Hematopoietic multipotent progenitor cell (in vitro differentiated cells): ENCODE measurements around the gene VSTM4. TPM values are rescaled to one million over a fixed set of nuclear protein-coding genes. Genes with fewer than 3 reads are reported as not detected.
A peak's percentile ranks its signal among the peaks of the same experiment; 100 is the strongest.

ENCODE experiments used
- DNase-seq, 3 donors: peaks; one replicate each; pipeline ENCODE4 v3.0.0-alpha.2; 2011 to 2015; ENCODE audit warnings: low read depth in 2 of 3, low spot score in 2 of 3
- total RNA-seq: library from RNA; depleted of rRNA; stranded (reverse); fragments of >200 nt; gene quantifications from one replicate; pipeline ENCODE4 v1.2.3, GENCODE V29; 2012

VSTM4 gene, protein sequence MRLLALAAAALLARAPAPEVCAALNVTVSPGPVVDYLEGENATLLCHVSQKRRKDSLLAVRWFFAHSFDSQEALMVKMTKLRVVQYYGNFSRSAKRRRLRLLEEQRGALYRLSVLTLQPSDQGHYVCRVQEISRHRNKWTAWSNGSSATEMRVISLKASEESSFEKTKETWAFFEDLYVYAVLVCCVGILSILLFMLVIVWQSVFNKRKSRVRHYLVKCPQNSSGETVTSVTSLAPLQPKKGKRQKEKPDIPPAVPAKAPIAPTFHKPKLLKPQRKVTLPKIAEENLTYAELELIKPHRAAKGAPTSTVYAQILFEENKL
- total RNA-seq, result 0.27 TPM

DNA sequence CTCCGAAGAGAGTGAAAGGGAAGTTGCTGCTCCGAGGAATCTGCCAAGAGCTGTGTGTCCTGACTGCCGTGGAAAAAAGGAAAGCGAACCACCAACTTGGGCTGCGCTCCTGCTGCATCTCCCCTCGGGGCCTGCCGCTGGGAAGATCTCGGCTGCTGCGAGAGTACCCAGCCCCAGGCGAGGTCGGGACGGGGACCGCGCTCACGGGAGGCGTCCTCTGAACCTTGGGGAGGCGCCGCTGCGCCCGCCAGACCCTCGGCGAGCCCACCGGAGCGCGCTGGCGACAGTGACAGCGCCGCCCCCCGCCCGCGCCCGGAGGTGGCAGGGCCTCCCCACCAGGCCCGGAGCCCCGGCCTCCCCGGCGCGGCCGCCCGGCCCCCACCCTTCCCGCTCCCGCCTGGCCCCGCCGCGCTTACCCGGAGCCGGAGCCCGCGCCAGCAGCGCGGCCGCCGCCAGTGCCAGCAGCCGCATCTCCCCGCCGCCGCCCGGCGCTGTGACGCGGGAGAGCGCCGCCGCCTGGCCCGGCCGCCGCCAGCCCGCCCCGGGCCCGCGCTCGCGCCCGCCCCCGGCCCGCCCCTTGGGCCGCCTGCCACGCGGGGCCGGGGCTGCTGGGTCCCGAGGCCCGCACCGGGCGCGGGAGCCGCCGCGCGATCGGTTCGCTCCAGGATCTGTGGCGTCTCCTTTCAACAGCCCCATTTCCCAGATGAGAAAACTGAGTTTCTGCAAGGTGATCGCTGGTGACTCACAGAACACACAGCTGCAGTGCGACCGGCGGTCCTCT lies at the start of gene VSTM4:
VSTM4 (minus strand) TSS at position 508 of the 781 bp plus-strand sequence; CDS start at position 471, 37 bp downstream.
- DNase-seq, result peak in 2 of 3 donors; percentile 39 to 47

DNA sequence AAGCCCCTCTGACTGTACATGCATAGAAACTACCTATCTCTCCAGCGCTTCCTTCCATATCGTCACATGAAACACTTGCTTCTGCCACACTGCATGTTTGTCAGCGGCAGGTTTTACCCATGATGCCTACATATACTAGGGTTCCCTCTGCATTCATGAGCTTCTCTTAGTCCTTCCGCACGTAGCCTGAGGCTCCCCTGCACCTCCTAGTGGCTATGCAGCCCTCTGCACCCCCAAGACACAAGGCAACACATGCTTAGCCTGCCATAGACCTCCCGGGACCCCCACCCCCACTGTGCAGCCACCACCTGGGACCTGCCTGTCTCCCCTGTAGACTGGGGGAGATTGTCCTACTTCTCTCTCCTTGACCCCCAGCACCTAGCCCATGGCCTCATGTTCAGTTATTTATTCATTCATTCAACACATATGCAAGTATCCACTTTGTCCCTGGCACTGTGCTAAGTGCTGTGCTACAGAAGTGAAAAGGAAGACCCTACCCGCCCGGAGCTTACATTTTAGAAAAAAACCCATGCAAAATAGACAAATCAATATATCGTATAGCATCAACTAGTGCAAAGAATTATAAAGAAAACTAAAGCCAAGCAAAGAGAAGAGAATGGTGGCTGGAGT lies 49.4 kb upstream of the VSTM4 start:
- peak in 2 of 3 donors; percentile 64 to 85 for DNase-seq

DNA sequence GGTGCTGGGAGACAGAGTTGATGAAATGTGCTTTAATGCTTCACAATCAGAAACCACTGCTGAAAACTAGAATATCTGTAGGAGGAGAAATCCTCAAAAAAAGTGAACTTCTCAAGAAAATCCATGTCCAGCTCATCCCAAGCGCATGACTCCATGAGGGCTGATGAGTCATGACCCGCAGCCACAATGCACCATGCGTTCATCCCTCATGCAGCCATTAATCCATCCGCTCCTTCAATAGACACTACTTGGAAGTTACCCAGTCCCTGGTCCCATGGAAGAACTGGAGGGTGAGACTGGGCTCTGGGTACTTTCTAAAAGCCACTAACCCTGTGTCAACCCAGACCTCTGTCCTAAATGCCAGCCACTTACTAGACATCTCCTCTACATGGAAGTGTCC lies 48.4 kb upstream of the VSTM4 start:
- no peak for DNase-seq

GRCh38 chr10:49162761-49163310 lies 47.5 kb upstream of the VSTM4 start:
- no peak for DNase-seq

DNA sequence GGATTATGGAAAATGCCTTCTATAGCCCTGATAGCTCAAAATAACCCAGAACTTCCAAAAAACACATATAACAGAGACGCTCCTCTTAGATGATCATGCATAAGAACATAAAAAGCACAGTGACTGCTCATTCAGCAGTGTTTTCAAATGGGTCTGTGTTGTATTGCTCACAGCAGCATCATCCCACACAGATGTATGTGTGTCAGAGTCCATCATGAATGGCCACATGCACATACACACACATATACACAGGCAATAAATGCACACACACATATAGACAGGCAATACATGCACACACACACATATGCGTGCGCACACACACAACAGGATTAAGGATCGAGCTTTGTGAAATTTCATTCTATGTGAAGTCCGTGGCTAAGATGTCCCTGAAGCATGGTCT lies 46.7 kb upstream of the VSTM4 start:
- no peak for DNase-seq

DNA sequence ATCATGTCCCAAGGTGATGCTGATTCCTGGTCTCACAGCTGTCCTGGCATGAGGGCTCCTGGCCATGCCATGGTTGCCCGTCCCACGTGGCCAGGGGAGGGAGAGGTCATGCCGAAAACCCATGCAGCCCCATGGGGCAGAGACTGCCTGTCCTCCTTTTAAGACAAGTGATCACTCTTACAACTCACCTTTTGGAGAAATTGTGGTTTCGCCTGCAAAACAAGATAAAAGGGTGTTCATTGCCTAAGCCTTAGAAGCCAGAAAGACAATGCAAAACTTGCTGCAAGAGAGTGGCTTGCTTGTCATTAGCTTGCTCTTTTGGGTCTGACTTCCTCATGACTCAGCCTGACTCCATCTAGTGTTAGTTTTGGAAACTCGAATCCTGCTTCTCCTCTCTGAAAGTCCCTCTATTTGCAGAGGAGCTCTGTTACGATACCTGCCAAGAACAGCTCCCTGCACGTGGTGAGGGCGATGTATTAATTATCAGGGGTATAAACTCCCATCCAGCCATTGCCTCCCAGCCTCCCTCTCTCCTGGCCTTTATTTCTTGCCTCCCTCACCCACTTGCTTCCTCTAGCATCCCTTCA lies 46.2 kb upstream of the VSTM4 start:
- peak in 2 of 3 donors; percentile 56 to 76 for DNase-seq

- no peak for DNase-seq
Observed at GRCh38 chr10:49160814-49161213, 45.5 kb upstream of the VSTM4 start.

GRCh38 chr10:49160110-49160509 lies 44.8 kb upstream of the VSTM4 start:
- no peak for DNase-seq

- DNase-seq, result no peak
Observed at GRCh38 chr10:49158915-49159314, 43.6 kb upstream of the VSTM4 start.

DNA sequence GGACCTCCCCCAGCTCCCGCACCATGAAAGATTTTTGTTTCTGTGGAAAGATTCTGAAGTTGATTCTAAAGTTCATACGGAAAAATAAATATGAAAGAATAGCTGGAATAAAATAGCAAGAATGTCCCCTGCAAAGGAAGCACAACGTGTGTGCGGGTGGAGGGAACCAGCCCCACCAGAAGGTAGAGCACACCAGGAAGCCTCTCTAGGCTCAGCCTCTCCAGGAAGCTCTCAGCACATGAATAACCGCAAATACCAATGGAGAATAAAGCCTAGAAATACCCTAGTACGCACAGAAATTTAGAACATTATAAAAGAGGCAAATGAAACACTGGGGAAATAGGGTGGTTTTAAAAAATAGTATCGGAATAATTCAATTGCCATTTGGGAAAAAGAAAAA lies 43.1 kb upstream of the VSTM4 start:
- no peak for DNase-seq

GRCh38 chr10:49157229-49157628 lies 41.9 kb upstream of the VSTM4 start:
- DNase-seq, result no peak

- DNase-seq, result no peak
Observed at GRCh38 chr10:49154641-49155040, 39.3 kb upstream of the VSTM4 start.

DNA sequence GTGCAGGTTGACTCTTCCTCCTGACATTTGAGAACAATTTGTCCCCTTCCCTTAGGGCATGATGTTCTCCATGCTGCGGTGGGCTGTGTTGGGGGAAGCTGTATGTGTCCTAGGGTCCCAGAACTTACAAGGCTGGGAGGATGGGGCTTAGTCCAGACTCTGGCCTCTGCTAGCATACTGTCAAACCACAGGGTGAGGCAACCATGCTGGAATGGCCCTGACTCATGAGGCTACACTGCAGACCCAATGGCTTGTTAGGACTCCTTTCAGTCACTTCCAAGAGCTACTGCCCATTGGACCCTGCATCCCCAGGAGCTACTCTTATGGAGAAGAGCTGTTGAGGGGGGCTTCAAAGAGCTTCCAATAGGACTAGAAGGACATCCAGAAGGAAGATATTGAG lies 38.6 kb upstream of the VSTM4 start:
- no peak for DNase-seq

DNA sequence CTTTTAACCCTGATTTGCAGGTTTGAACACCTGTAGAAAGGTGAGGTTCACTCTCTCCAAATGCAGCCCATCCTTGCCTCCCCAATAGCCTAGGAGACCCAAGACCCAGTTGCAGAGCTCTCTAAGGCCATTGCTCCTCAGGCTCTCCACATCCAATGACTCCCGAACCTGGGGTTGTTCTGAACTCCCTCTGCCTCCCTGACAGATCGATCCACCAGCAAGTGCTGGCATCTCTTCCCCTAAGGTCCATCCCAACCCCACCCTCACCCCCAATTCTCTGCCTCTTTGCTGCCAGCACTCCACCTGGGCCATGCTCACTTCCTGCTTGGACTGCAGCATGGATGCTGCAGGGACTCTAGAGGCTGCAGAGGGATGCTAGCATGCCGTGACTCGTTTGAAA lies 37.8 kb upstream of the VSTM4 start:
- no peak for DNase-seq

- DNase-seq, result no peak
Observed at GRCh38 chr10:49152663-49153062, 37.3 kb upstream of the VSTM4 start.

DNA sequence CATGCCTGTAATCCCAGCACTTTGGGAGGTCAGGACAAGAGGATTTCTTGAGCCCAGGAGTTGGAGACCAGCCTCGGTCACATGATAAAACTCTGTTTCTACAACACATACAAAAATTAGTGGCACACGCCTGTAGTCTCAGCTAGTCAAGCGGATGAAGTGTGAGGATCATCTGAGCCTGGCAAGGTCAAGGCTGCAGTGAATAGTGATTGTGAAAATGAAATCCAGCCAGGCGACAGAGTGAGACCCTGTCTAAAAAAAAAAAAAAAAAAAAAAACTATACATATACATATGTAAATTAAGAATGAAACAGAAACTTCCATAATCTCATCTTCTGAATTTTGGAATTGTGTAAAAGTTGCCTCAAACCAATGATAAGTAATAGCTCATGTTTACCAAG lies 36.7 kb upstream of the VSTM4 start:
- no peak for DNase-seq

- DNase-seq, result no peak
Observed at GRCh38 chr10:49151481-49151880, 36.2 kb upstream of the VSTM4 start.

- peak in 1 of 3 donors; percentile 60 for DNase-seq
Observed at GRCh38 chr10:49151025-49151445, 35.7 kb upstream of the VSTM4 start.

GRCh38 chr10:49150426-49150825 lies 35.1 kb upstream of the VSTM4 start:
- DNase-seq, result no peak

- DNase-seq, result no peak
Observed at GRCh38 chr10:49149881-49150280, 34.6 kb upstream of the VSTM4 start.
